HG03025 (cell line): ENCODE results near the gene PHLPP2.
"Not testable (repeated sequence)": the region's sequence is repeated elsewhere in the genome, so short reads cannot be mapped to it uniquely, and the experiment has no call there.

ENCODE experiments used
- ATAC-seq: cut with Tn5 transposase; IDR thresholded peaks from one replicate; pipeline ENCODE4 v1.9.1; 2021; ENCODE audit warnings: mild to moderate bottlenecking, moderate library complexity; ENCODE audit not compliant: unreplicated experiment, low FRiP score

Gene PHLPP2

GRCh38 chr16:71721066-71721740 is 3.3 kb downstream of the PHLPP2 start:
- ATAC-seq, result no peak

- ATAC-seq, result no peak
Observed at GRCh38 chr16:71712501-71712900, 12.0 kb downstream of the PHLPP2 start.

- no peak for ATAC-seq
Observed at GRCh38 chr16:71711789-71712188, 12.7 kb downstream of the PHLPP2 start.

GRCh38 chr16:71709229-71709781 is 15.2 kb downstream of the PHLPP2 start:
- ATAC-seq, result no peak

GRCh38 chr16:71708696-71709095 is 15.8 kb downstream of the PHLPP2 start:
- no peak for ATAC-seq

GRCh38 chr16:71707199-71707598 is 17.3 kb downstream of the PHLPP2 start:
- ATAC-seq, result no peak

- ATAC-seq, result no peak
Observed at GRCh38 chr16:71706046-71706445, 18.5 kb downstream of the PHLPP2 start.

- ATAC-seq, result no peak
Observed at GRCh38 chr16:71703333-71703732, 21.2 kb downstream of the PHLPP2 start.

- ATAC-seq, result no peak
Observed at GRCh38 chr16:71700831-71701230, 23.7 kb downstream of the PHLPP2 start.

GRCh38 chr16:71698491-71698890 is 26.0 kb downstream of the PHLPP2 start:
- ATAC-seq, result no peak

GRCh38 chr16:71693164-71693563 is 31.3 kb downstream of the PHLPP2 start:
- ATAC-seq, result no peak

- ATAC-seq, result no peak
Observed at GRCh38 chr16:71689901-71690300, 34.6 kb downstream of the PHLPP2 start.

- ATAC-seq, result no peak
Observed at GRCh38 chr16:71687861-71688260, 36.6 kb downstream of the PHLPP2 start.

GRCh38 chr16:71684280-71684679 is 40.2 kb downstream of the PHLPP2 start:
- ATAC-seq, result not testable (repeated sequence)

GRCh38 chr16:71681360-71681759 is 43.1 kb downstream of the PHLPP2 start:
- ATAC-seq, result no peak

GRCh38 chr16:71676236-71676635 is 48.3 kb downstream of the PHLPP2 start:
- no peak for ATAC-seq

- no peak for ATAC-seq
Observed at GRCh38 chr16:71675380-71675779, 49.1 kb downstream of the PHLPP2 start.

- no peak for ATAC-seq
Observed at GRCh38 chr16:71674229-71674628, 50.3 kb downstream of the PHLPP2 start.

- ATAC-seq, result no peak
Observed at GRCh38 chr16:71673582-71673973, 50.9 kb downstream of the PHLPP2 start.

- ATAC-seq, result no peak
Observed at GRCh38 chr16:71672803-71673581, 51.5 kb downstream of the PHLPP2 start.

- no peak for ATAC-seq
Observed at GRCh38 chr16:71672125-71672524, 52.4 kb downstream of the PHLPP2 start.

GRCh38 chr16:71671165-71671564 is 53.3 kb downstream of the PHLPP2 start:
- ATAC-seq, result no peak
